B cell (primary cell): ENCODE results near the gene ODC1. TPM values are rescaled to one million over a fixed set of nuclear protein-coding genes. Genes with fewer than 3 reads are reported as not detected.
A peak's percentile ranks its signal among the peaks of the same experiment; 100 is the strongest.

Experiments used
- ATAC-seq: fragments of 200-7000 bp; cut with Tn5 transposase; one replicate; pipeline ENCODE4 v1.10.0; 2021; ENCODE audit warnings: low read depth, mild to moderate bottlenecking, moderate number of reproducible peaks, moderate library complexity
- CTCF ChIA-PET: fragments of 350-600 bp; sonication (Branson Sonifier 250); formaldehyde crosslinking; loops from one replicate; lab custom pipeline; 2021; ENCODE audit warnings: antibody characterized with exemption, inconsistent platforms; lab: Charles Lee
- POLR2A ChIA-PET: fragments of 350-600 bp; sonication (Branson Sonifier 250); formaldehyde crosslinking; loops from one replicate; lab custom pipeline; 2021; ENCODE audit warnings: antibody characterized with exemption; lab: Charles Lee
- DNase-seq: peaks from one replicate; pipeline ENCODE4 v3.0.0; 2013
- H2AFZ ChIP-seq: 2 replicates; pipeline ENCODE4 v1.6.1; 2012; ENCODE audit warnings: mild to moderate bottlenecking, low read depth, low read length; ENCODE audit not compliant: insufficient read depth, poor library complexity, severe bottlenecking
- H3K27ac ChIP-seq, 2 donors: 1 replicate in 1 of 2; 2 replicates in 1 of 2; pipeline ENCODE4 v1.5.1; 2012 to 2013; ENCODE audit warnings: low read length in 2 of 2, mild to moderate bottlenecking in 2 of 2, moderate library complexity in 1 of 2
- H3K27me3 ChIP-seq, 4 experiments: fragments of 200-600 bp in 1 of 4; sonication (generic) in 1 of 4; replicated peaks in 1 of 4; 1 replicate in 2 of 4; 2 replicates in 2 of 4; pipeline versions ENCODE4 v1.6.1 to v1.7.0; 2013 to 2016; ENCODE audit warnings: low read length in 3 of 4, mild to moderate bottlenecking in 2 of 4, mixed read lengths in 1 of 4, moderate library complexity in 1 of 4; ENCODE audit not compliant: insufficient read depth in 4 of 4, control insufficient read depth in 3 of 4; ENCODE audit errors: control extremely low read depth in 1 of 4
- H3K36me3 ChIP-seq, 2 experiments: replicated peaks in 1 of 2; 1 replicate in 1 of 2; 2 replicates in 1 of 2; pipeline versions ENCODE4 v1.6.1 to v1.7.1; 2013; ENCODE audit warnings: low read length in 1 of 2; ENCODE audit not compliant: insufficient read depth in 2 of 2, control insufficient read depth in 1 of 2; ENCODE audit errors: control extremely low read depth in 1 of 2, extremely low read depth in 1 of 2
- H3K4me1 ChIP-seq, 2 donors: fragments of 200-600 bp in 1 of 2; sonication (generic) in 1 of 2; 1 replicate in 1 of 2; 2 replicates in 1 of 2; pipeline versions ENCODE4 v1.5.1 to v1.6.1; 2013 to 2017; ENCODE audit warnings: low read length in 2 of 2; ENCODE audit not compliant: control insufficient read depth in 2 of 2, insufficient read depth in 2 of 2
- H3K4me2 ChIP-seq: replicated peaks from 2 replicates; pipeline ENCODE3; 2012; ENCODE audit warnings: mild to moderate bottlenecking, low read depth, low read length; ENCODE audit not compliant: poor library complexity, severe bottlenecking
- H3K4me3 ChIP-seq, 5 experiments: fragments of 200-600 bp in 1 of 5; sonication (generic) in 1 of 5; 1 replicate in 3 of 5; 2 replicates in 2 of 5; pipeline versions ENCODE4 v1.5.1 to v1.7.0; 2011 to 2016; ENCODE audit warnings: low read length in 4 of 5, mild to moderate bottlenecking in 4 of 5, low read depth in 2 of 5, control low read depth in 1 of 5, moderate library complexity in 1 of 5; ENCODE audit not compliant: insufficient read depth in 1 of 5; ENCODE audit errors: control extremely low read depth in 1 of 5, extremely low read depth in 1 of 5
- H3K79me2 ChIP-seq: fragments of 200-600 bp; sonication (generic); one replicate; pipeline ENCODE4 v1.6.0; 2016; ENCODE audit warnings: low read length; ENCODE audit not compliant: control insufficient read depth, insufficient read depth
- H3K9ac ChIP-seq: fragments of 200-600 bp; sonication (generic); 2 replicates; pipeline ENCODE4 v1.6.1; 2017; ENCODE audit warnings: mild to moderate bottlenecking, low read length, moderate library complexity
- H3K9me3 ChIP-seq, 3 donors: one replicate each; pipeline versions ENCODE4 v1.6.1 to v1.7.1; 2013; ENCODE audit warnings: low read length in 2 of 3; ENCODE audit not compliant: control insufficient read depth in 2 of 3, insufficient read depth in 1 of 3; ENCODE audit errors: control extremely low read depth in 1 of 3
- H4K20me1 ChIP-seq: 2 replicates; pipeline ENCODE4 v1.6.0; 2012; ENCODE audit warnings: mild to moderate bottlenecking, low read length; ENCODE audit not compliant: insufficient read depth, control insufficient read depth, poor library complexity, severe bottlenecking
- H3K27ac Mint-ChIP-seq: one replicate; pipeline ENCODE4 v1.8.0; 2021; ENCODE audit warnings: mixed read lengths
- H3K27me3 Mint-ChIP-seq: one replicate; pipeline ENCODE4 v1.8.0; 2021; ENCODE audit warnings: mixed read lengths
- H3K4me1 Mint-ChIP-seq: one replicate; pipeline ENCODE4 v1.8.0; 2021; ENCODE audit warnings: mixed read lengths
- H3K4me3 Mint-ChIP-seq: one replicate; pipeline ENCODE4 v1.8.0; 2021; ENCODE audit warnings: mixed read lengths
- H3K9me3 Mint-ChIP-seq: one replicate; pipeline ENCODE4 v1.8.0; 2022; ENCODE audit warnings: mixed read lengths; ENCODE audit not compliant: insufficient read depth
- CTCF ChIP-seq: fragments of 200-600 bp; IDR thresholded peaks from one replicate; pipeline ENCODE4 v1.8.0; 2022; ENCODE audit warnings: antibody characterized with exemption, mild to moderate bottlenecking
- EZH2 ChIP-seq: IDR thresholded peaks from 2 replicates; pipeline ENCODE4 v1.6.1; 2012; ENCODE audit warnings: borderline replicate concordance, low read depth, mild to moderate bottlenecking, moderate library complexity, low read length; ENCODE audit not compliant: insufficient read depth, poor library complexity, severe bottlenecking
- WGBS: methylation state at CpG from one replicate; pipeline ENCODE4 v1.1.5; 2013; ENCODE audit warnings: missing lambda C conversion rate; ENCODE audit not compliant: insufficient coverage; 5-methylcytosine and 5-hydroxymethylcytosine counted together
- intact Hi-C: fragments of 100-400 bp; cut with micrococcal nuclease; formaldehyde crosslinking; loops from one replicate; pipeline ENCODE4 v1.10.0; 2022
- polyA plus RNA-seq: library from polyadenylated mRNA; depleted of rRNA; stranded (reverse); fragments of >200 nt; gene quantifications from 2 replicates; pipeline ENCODE4 v1.2.3, GENCODE V29; 2012
- total RNA-seq, 2 donors: library from RNA; stranded (reverse); fragments of 120-200 nt in 1 of 2; gene quantifications; 1 replicate in 1 of 2; 2 replicates in 1 of 2; pipeline versions ENCODE4 v1.2.3 to v1.2.4, GENCODE V29; 2013 to 2022

Gene ODC1
- total and polyA plus RNA-seq, 2 donors (not counting 1 experiment from before 2014, with no cell fraction given): 88.7 to 171 TPM

- intact Hi-C loops: no loop called here
- Mint-ChIP-seq H3K9me3 (no peaks in the 10 kb centered on the region), H3K27me3 (peaks cover 16% of the 10 kb centered on the region), H3K4me1 (peaks cover 18% of the 10 kb centered on the region), H3K27ac (no peak overlapping the region), H3K4me3 (no peak overlapping the region)
- Histone ChIP-seq H2AFZ (no peak overlapping the region), H3K27me3 (peaks cover 0 to 14% (median under 1%) of the 10 kb centered on the region in 4 experiments), H3K4me3 (no peak overlapping the region), H3K4me1 (no peaks in the 10 kb centered on the region), H3K9me3 (no peaks in the 10 kb centered on the region), H3K27ac (no peak overlapping the region), H3K9ac (no peak overlapping the region), H4K20me1 (no peaks in the 10 kb centered on the region), H3K4me2 (no peak overlapping the region), H3K36me3 (no peaks in the 10 kb centered on the region), H3K79me2 (no peaks in the 10 kb centered on the region)
- ChIA-PET CTCF (no interaction called here), POLR2A (no interaction called here)
- no peak for ATAC-seq
- DNase-seq: no peak
- TF ChIP-seq EZH2: no peak
- TF ChIP-seq CTCF: no peak
- 88% methylated on average over 12 of the region's 12 CpGs for WGBS
Measured at GRCh38 chr2:10478298-10478625, 30.1 kb upstream of the ODC1 start.

GRCh38 chr2:10477443-10478297, 29.5 kb upstream of the ODC1 start:
- no peak for ATAC-seq
- H3K4me3 Mint-ChIP-seq: no peak overlapping the region
- Histone ChIP-seq H2AFZ (no peak overlapping the region), H3K9ac (no peak overlapping the region), H3K9me3 (no peaks in the 10 kb centered on the region), H3K27me3 (peaks cover 0 to 12% (median 0%) of the 10 kb centered on the region in 4 experiments), H3K4me3 (no peak overlapping the region), H3K4me1 (no peaks in the 10 kb centered on the region), H3K27ac (no peak overlapping the region), H3K79me2 (no peaks in the 10 kb centered on the region), H3K4me2 (no peak overlapping the region), H4K20me1 (no peaks in the 10 kb centered on the region), H3K36me3 (no peaks in the 10 kb centered on the region)
- H3K27me3 Mint-ChIP-seq: peaks cover 12% of the 10 kb centered on the region
- no peaks in the 10 kb centered on the region for H3K9me3 Mint-ChIP-seq
- peak overlapping the region; percentile 26 for H3K27ac Mint-ChIP-seq
- ChIA-PET CTCF (no interaction called here), POLR2A (no interaction called here)
- DNase-seq: no peak
- peaks cover 18% of the 10 kb centered on the region for H3K4me1 Mint-ChIP-seq
- no peak for TF ChIP-seq CTCF
- no peak for TF ChIP-seq EZH2
- intact Hi-C loops: no loop called here
- WGBS: 63% methylated on average over 14 of the region's 16 CpGs
